HepG2 (cell line): ENCODE data around the gene BFAR.

Experiments used
- DR1 ChIP-seq: sonication (generic); formaldehyde crosslinking; IDR thresholded peaks from 2 replicates; pipeline ENCODE4 v1.8.0; 2021; ENCODE audit warnings: mild to moderate bottlenecking, missing genetic modification reagents, inconsistent platforms
- HDAC6 ChIP-seq: fragments of 200-600 bp; sonication (generic); IDR thresholded peaks from 2 replicates; pipeline ENCODE4 v1.7.0; 2017; ENCODE audit warnings: mild to moderate bottlenecking, antibody characterized with exemption, low read length, low read depth
- HNRNPUL1 ChIP-seq: fragments of 200-400 bp; formaldehyde crosslinking; IDR thresholded peaks from 2 replicates; pipeline ENCODE4 v1.6.1; 2017; ENCODE audit warnings: low read depth, mild to moderate bottlenecking, low read length, moderate library complexity
- JUND ChIP-seq: sonication (generic); formaldehyde crosslinking; IDR thresholded peaks from 2 replicates; pipeline ENCODE4 v1.8.0; 2022; ENCODE audit warnings: mild to moderate bottlenecking, missing genetic modification reagents
- MLLT10 ChIP-seq: sonication (generic); formaldehyde crosslinking; IDR thresholded peaks from 2 replicates; pipeline ENCODE4 v1.4.0; 2020; ENCODE audit warnings: missing genetic modification reagents
- XRCC5 ChIP-seq: fragments of 200-400 bp; formaldehyde crosslinking; optimal IDR thresholded peaks from 2 replicates; pipeline ENCODE3; 2017; ENCODE audit warnings: mild to moderate bottlenecking, low read length
- ZFP41 ChIP-seq: sonication (generic); formaldehyde crosslinking; IDR thresholded peaks from 2 replicates; pipeline ENCODE4 v1.4.0; 2020; ENCODE audit warnings: mild to moderate bottlenecking, missing genetic modification reagents, borderline replicate concordance
- ZNF766 ChIP-seq: sonication (generic); formaldehyde crosslinking; IDR thresholded peaks from 2 replicates; pipeline ENCODE4 v1.5.0; 2020; ENCODE audit warnings: missing genetic modification reagents, borderline replicate concordance
- ZNF782 ChIP-seq: sonication (generic); formaldehyde crosslinking; IDR thresholded peaks from 2 replicates; pipeline ENCODE4 v1.4.0; 2020; ENCODE audit warnings: missing genetic modification reagents, mild to moderate bottlenecking, borderline replicate concordance
- TF ChIP-seq, protein P1 (sequence below): sonication (generic); formaldehyde crosslinking; IDR thresholded peaks from 2 replicates; pipeline ENCODE4 v1.5.0; 2020; ENCODE audit warnings: mild to moderate bottlenecking, missing genetic modification reagents, moderate library complexity

DNA sequence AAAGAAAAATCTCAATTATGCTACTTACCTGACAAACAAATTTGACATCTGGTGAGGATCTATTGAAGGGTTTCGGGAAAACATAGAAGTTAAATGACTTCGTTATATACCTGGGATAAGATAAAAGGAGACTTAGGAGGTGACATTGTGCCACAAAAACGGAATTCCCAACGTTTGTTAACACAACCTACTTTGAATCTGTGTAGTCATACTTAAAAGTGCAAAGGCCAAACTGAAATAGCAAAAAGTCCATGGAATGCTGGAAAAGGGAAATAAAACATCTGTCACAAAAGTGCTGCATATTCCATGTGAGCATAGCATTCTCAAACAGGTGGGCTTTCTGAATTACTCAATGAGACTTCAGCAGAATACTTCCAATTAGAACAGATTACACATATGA lies 5.7 kb upstream of the BFAR start:
- TF ChIP-seq ZNF766 (CRISPR knock-in tag) (no peak), DR1 (CRISPR knock-in tag) (no peak), HNRNPUL1 (no peak), HDAC6 (no peak), MLLT10 (CRISPR knock-in tag) (no peak), XRCC5 (no peak), ZNF782 (no peak), JUND (CRISPR knock-in tag) (no peak), ZFP41 (no peak)
- TF ChIP-seq, protein P1, sequence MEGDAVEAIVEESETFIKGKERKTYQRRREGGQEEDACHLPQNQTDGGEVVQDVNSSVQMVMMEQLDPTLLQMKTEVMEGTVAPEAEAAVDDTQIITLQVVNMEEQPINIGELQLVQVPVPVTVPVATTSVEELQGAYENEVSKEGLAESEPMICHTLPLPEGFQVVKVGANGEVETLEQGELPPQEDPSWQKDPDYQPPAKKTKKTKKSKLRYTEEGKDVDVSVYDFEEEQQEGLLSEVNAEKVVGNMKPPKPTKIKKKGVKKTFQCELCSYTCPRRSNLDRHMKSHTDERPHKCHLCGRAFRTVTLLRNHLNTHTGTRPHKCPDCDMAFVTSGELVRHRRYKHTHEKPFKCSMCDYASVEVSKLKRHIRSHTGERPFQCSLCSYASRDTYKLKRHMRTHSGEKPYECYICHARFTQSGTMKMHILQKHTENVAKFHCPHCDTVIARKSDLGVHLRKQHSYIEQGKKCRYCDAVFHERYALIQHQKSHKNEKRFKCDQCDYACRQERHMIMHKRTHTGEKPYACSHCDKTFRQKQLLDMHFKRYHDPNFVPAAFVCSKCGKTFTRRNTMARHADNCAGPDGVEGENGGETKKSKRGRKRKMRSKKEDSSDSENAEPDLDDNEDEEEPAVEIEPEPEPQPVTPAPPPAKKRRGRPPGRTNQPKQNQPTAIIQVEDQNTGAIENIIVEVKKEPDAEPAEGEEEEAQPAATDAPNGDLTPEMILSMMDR = no peak
